Activated T-cell treated with anti-CD3 and anti-CD28 coated beads, Interleukin-2, amount 50 U/mL, for 24 hours (primary cell): ENCODE measurements around the gene MAGI1.
"Not testable (repeated sequence)": the region's sequence is repeated elsewhere in the genome, so short reads cannot be mapped to it uniquely, and the experiment has no call there.

ENCODE experiments used
- DNase-seq: peaks from one replicate; pipeline ENCODE4 v3.0.0-alpha.2; 2020
- H3K27ac Mint-ChIP-seq: 2 replicates; pipeline ENCODE4 v1.8.0; 2020; ENCODE audit warnings: mild to moderate bottlenecking, mixed read lengths
- H3K27me3 Mint-ChIP-seq: 2 replicates; pipeline ENCODE4 v1.8.0; 2020; ENCODE audit warnings: mixed read lengths
- H3K36me3 Mint-ChIP-seq: 2 replicates; pipeline ENCODE4 v1.8.0; 2020; ENCODE audit warnings: low read depth, mixed read lengths
- H3K4me1 Mint-ChIP-seq: 2 replicates; pipeline ENCODE4 v1.8.0; 2020; ENCODE audit warnings: low read depth, mixed read lengths
- H3K4me3 Mint-ChIP-seq: 2 replicates; pipeline ENCODE4 v1.8.0; 2020; ENCODE audit warnings: mild to moderate bottlenecking, moderate library complexity, mixed read lengths
- H3K9me3 Mint-ChIP-seq: 2 replicates; pipeline ENCODE4 v1.8.0; 2020; ENCODE audit warnings: mixed read lengths

MAGI1 gene

GRCh38 chr3:65578861-65579260 lies 459.9 kb downstream of the MAGI1 start:
- no peak for DNase-seq
- no peak overlapping the region for H3K4me3 Mint-ChIP-seq

GRCh38 chr3:65577843-65578430 lies 460.8 kb downstream of the MAGI1 start:
- no peaks in the 10 kb centered on the region for H3K27me3 Mint-ChIP-seq
- no peaks in the 10 kb centered on the region for H3K4me1 Mint-ChIP-seq
- peaks cover 2% of the 10 kb centered on the region for H3K9me3 Mint-ChIP-seq
- no peak overlapping the region for H3K4me3 Mint-ChIP-seq
- no peaks in the 10 kb centered on the region for H3K36me3 Mint-ChIP-seq
- no peak overlapping the region for H3K27ac Mint-ChIP-seq
- DNase-seq: no peak

More at GRCh38 chr3:65578861-65579260, 459.9 kb downstream of the MAGI1 start:
- no peaks in the 10 kb centered on the region for H3K4me1 Mint-ChIP-seq
- H3K27ac Mint-ChIP-seq: no peak overlapping the region
- H3K36me3 Mint-ChIP-seq: no peaks in the 10 kb centered on the region
- H3K9me3 Mint-ChIP-seq: peaks cover 2% of the 10 kb centered on the region
- H3K27me3 Mint-ChIP-seq: no peaks in the 10 kb centered on the region

DNA sequence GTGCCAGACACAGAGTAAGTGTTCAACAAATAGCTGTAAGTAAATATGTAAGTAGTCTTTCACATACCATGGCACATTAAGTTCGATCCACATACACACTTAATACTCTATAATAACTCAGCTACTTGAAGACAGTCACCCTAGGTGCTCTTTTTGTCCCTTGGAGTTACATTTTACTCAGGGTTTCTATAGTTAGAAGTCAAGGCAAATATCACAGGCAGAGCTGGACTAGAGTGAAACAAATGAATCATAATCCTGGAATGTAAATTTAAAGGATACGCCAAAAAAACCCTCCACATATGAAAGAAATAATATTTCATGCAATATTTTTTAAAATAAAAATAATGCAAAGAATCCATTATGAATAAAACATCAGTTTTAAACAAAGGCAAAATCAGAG lies 461.8 kb downstream of the MAGI1 start:
- Mint-ChIP-seq H3K4me1 (no peaks in the 10 kb centered on the region), H3K9me3 (peaks cover 2% of the 10 kb centered on the region), H3K27ac (no peak overlapping the region), H3K36me3 (no peaks in the 10 kb centered on the region), H3K4me3 (no peak overlapping the region), H3K27me3 (no peaks in the 10 kb centered on the region)
- DNase-seq: no peak

- Mint-ChIP-seq H3K9me3 (no peaks in the 10 kb centered on the region), H3K27ac (no peak overlapping the region), H3K4me1 (no peaks in the 10 kb centered on the region), H3K4me3 (no peak overlapping the region), H3K36me3 (no peaks in the 10 kb centered on the region), H3K27me3 (no peaks in the 10 kb centered on the region)
- no peak for DNase-seq
Observed at GRCh38 chr3:65576228-65576627, 462.5 kb downstream of the MAGI1 start.

- Mint-ChIP-seq H3K4me3 (no peak overlapping the region), H3K27me3 (no peaks in the 10 kb centered on the region), H3K27ac (no peak overlapping the region), H3K4me1 (no peaks in the 10 kb centered on the region), H3K36me3 (no peaks in the 10 kb centered on the region), H3K9me3 (no peaks in the 10 kb centered on the region)
- no peak for DNase-seq
Observed at GRCh38 chr3:65575376-65575840, 463.3 kb downstream of the MAGI1 start.

GRCh38 chr3:65573548-65574116 lies 465.1 kb downstream of the MAGI1 start:
- H3K27me3 Mint-ChIP-seq: no peaks in the 10 kb centered on the region
- H3K27ac Mint-ChIP-seq: no peak overlapping the region
- DNase-seq: no peak
- H3K9me3 Mint-ChIP-seq: no peaks in the 10 kb centered on the region
- no peaks in the 10 kb centered on the region for H3K4me1 Mint-ChIP-seq
- no peaks in the 10 kb centered on the region for H3K36me3 Mint-ChIP-seq
- no peak overlapping the region for H3K4me3 Mint-ChIP-seq

- H3K27ac Mint-ChIP-seq: no peak overlapping the region
Observed at GRCh38 chr3:65572175-65572777, 466.4 kb downstream of the MAGI1 start.

DNA sequence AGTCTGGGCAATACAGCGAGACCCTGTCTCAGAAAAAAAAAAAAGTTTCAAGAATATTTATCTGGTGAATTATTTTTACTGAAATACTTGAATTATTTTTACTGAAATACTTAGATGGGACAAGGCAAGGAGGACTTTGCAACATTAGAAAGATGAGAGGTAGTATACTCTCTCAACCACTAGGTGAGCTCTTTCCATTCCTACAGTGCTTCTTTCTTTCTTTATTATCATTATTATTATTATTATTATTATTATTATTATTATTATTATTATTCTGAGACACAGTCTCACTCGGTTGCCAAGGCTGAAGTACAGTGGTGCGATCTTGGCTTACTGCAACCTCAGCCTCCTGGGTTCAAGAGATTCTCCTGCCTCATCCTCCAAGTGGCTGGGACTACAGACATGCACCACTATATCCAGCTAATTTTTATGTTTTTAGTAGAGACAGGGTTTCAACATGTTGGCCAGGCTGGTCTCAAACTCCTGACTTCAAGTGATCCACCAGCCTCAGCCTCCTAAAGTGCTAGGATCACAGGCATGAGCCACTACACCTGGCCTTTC lies 468.8 kb downstream of the MAGI1 start:
- Mint-ChIP-seq H3K27me3 (no peaks in the 10 kb centered on the region), H3K4me1 (no peaks in the 10 kb centered on the region), H3K4me3 (no peak overlapping the region), H3K36me3 (no peaks in the 10 kb centered on the region), H3K27ac (no peak overlapping the region), H3K9me3 (no peaks in the 10 kb centered on the region)
- DNase-seq: no peak

More at GRCh38 chr3:65572175-65572777, 466.4 kb downstream of the MAGI1 start:
- no peak for DNase-seq
- no peaks in the 10 kb centered on the region for H3K27me3 Mint-ChIP-seq
- H3K4me3 Mint-ChIP-seq: no peak overlapping the region
- no peaks in the 10 kb centered on the region for H3K36me3 Mint-ChIP-seq
- H3K9me3 Mint-ChIP-seq: no peaks in the 10 kb centered on the region
- H3K4me1 Mint-ChIP-seq: no peaks in the 10 kb centered on the region

DNA sequence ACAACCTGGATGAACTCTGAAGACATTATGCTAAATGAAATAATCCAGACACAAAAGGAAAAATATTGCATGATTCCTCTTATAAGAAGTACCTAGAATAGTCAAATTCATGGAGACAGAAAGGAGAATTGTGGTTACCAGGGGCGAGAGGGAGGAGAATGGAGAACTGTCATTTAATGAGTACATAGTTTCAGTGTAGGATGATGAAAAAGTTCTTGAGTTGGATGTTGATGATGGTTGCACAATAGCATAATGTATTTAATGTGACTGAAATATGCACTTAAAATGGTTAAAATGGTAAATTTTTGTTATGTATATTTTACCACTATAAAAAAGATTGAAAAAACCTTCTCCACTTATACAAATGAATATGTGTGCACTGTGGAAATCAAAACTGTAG lies 469.6 kb downstream of the MAGI1 start:
- H3K27me3 Mint-ChIP-seq: no peaks in the 10 kb centered on the region
- DNase-seq: no peak
- no peaks in the 10 kb centered on the region for H3K9me3 Mint-ChIP-seq
- no peaks in the 10 kb centered on the region for H3K4me1 Mint-ChIP-seq
- H3K4me3 Mint-ChIP-seq: no peak overlapping the region
- no peaks in the 10 kb centered on the region for H3K36me3 Mint-ChIP-seq
- H3K27ac Mint-ChIP-seq: no peak overlapping the region

DNA sequence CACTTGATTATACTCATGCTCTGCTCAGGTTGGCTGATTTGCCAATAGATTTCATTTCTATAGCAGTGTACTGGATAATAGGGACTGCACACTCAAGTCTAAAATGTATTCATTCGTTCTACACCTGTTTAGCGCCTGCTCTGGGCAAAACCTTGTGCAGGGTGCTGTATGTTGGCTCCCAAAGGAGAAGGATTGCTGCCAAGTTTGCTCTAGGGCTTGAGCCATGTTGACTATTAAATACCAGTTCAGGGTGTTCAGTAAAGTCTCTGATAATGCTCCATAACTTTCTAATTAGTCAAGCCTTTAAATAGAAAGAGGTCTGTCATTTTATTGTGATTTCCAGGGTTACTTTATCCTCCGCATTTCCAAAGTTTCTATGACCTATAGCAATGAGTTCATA lies 470.2 kb downstream of the MAGI1 start:
- Mint-ChIP-seq H3K9me3 (no peaks in the 10 kb centered on the region), H3K4me3 (no peak overlapping the region), H3K27me3 (no peaks in the 10 kb centered on the region), H3K27ac (no peak overlapping the region), H3K4me1 (no peaks in the 10 kb centered on the region), H3K36me3 (no peaks in the 10 kb centered on the region)
- DNase-seq: no peak

DNA sequence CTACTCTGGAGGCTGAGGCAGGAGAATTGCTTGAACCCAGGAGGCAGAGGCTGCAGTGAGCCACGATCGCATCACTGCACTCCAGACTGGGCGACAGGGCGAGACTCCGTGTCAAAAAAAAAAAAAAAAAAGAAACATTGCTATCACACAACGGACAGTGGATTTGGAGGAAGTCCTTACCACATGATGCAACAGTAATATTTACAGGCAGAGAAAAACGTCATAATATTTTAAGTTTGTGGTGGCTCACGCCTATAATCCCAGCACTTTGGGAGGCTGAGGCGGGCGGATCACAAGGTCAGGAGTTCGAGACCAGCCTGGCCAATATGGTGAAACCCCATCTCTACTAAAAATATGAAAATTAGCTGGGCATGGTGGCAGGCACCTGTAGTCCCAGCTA lies 473.0 kb downstream of the MAGI1 start:
- not testable (repeated sequence) for H3K9me3 Mint-ChIP-seq, H3K27me3 Mint-ChIP-seq, DNase-seq, H3K4me1 Mint-ChIP-seq, H3K27ac Mint-ChIP-seq, H3K36me3 Mint-ChIP-seq, H3K4me3 Mint-ChIP-seq

DNA sequence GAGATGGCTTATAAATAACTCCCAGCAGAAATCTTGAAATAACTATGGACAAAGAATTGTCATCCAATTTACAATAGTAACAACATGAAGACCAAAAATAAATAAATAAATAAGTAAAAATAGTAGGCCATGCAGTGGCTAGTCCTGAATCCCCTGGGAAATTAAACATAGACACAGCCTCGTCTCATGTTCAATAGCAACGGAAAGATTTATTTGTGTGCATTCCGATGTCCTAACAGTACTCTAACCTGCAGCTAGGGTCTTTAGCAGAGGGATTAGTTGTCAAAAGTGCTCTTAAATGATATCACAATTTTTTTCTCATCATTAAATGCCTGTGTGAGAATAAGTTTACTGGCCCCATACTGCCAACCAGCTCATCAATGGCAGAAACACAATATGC lies 474.2 kb downstream of the MAGI1 start:
- H3K36me3 Mint-ChIP-seq: no peaks in the 10 kb centered on the region
- H3K4me1 Mint-ChIP-seq: no peaks in the 10 kb centered on the region
- H3K27me3 Mint-ChIP-seq: no peaks in the 10 kb centered on the region
- no peak overlapping the region for H3K27ac Mint-ChIP-seq
- H3K4me3 Mint-ChIP-seq: no peak overlapping the region
- DNase-seq: no peak
- no peaks in the 10 kb centered on the region for H3K9me3 Mint-ChIP-seq

GRCh38 chr3:65563861-65564260 lies 474.9 kb downstream of the MAGI1 start:
- no peaks in the 10 kb centered on the region for H3K9me3 Mint-ChIP-seq
- no peaks in the 10 kb centered on the region for H3K4me1 Mint-ChIP-seq
- no peak for DNase-seq
- no peaks in the 10 kb centered on the region for H3K36me3 Mint-ChIP-seq
- H3K27ac Mint-ChIP-seq: no peak overlapping the region
- H3K4me3 Mint-ChIP-seq: no peak overlapping the region
- H3K27me3 Mint-ChIP-seq: no peaks in the 10 kb centered on the region

DNA sequence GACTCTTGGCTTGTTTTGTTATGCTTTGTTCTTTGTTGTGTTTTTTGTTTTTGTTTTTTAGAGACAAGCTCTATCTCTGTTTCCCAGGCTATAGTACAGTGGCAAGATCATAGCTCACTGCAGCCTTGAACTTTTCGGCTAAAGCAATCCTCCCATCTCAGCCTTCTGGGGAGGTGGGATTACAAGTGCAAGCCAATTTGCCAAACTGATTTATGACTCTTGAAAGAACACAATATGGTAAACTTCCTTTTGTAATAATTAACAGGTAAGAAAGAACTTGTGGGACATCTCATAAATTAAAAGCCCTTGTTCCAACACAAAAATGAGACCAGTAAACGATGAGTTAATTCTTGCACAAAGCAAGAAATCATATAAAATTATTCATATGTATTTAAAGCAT lies 476.3 kb downstream of the MAGI1 start:
- Mint-ChIP-seq H3K27me3 (no peaks in the 10 kb centered on the region), H3K4me1 (no peaks in the 10 kb centered on the region), H3K36me3 (no peaks in the 10 kb centered on the region), H3K9me3 (no peaks in the 10 kb centered on the region), H3K4me3 (no peak overlapping the region), H3K27ac (no peak overlapping the region)
- DNase-seq: no peak

DNA sequence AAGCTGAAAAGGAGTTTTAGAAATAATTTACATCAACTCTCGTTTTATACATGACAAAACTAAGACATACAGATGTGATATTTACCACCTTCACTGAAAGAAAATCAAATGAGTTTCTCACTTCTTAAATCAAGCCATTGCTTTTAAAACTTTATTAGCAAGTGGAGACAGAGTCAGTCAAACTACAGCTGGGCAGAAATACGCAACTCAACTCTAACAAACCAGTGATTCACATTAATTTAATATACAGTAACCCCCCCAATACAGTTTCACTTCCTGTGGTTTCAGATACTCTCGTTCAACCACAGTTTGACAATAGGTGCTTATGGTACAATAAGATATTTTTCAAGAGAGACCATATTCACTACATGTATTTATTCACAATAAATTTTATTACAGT lies 477.1 kb downstream of the MAGI1 start:
- H3K27ac Mint-ChIP-seq: no peak overlapping the region
- no peaks in the 10 kb centered on the region for H3K4me1 Mint-ChIP-seq
- no peak for DNase-seq
- H3K36me3 Mint-ChIP-seq: no peaks in the 10 kb centered on the region
- no peaks in the 10 kb centered on the region for H3K27me3 Mint-ChIP-seq
- H3K9me3 Mint-ChIP-seq: no peaks in the 10 kb centered on the region
- no peak overlapping the region for H3K4me3 Mint-ChIP-seq
